Sigmoid colon (tissue), 7 donors: ENCODE measurements around the gene PRDX5. TPM values are rescaled to one million over a fixed set of nuclear protein-coding genes. Genes with fewer than 3 reads are reported as not detected.

ENCODE experiments used
- DNase-seq: peaks from one replicate; pipeline ENCODE4 v3.0.0-alpha.2; 2019
- H3K27ac ChIP-seq, 4 donors: fragments of 200-600 bp; sonication (generic); one replicate each; pipeline ENCODE4 v1.5.1; 2016 to 2019; ENCODE audit warnings: mild to moderate bottlenecking in 1 of 4
- H3K27me3 ChIP-seq, 3 donors: fragments of 200-600 bp; sonication (generic); one replicate each; pipeline ENCODE4 v1.5.1; 2019; ENCODE audit warnings: mild to moderate bottlenecking in 1 of 3
- H3K36me3 ChIP-seq, 4 donors: fragments of 200-600 bp; sonication (generic); one replicate each; pipeline ENCODE4 v1.5.1; 2016 to 2019
- H3K4me1 ChIP-seq, 4 donors: fragments of 200-600 bp; sonication (generic); one replicate each; pipeline ENCODE4 v1.5.1; 2017 to 2019
- H3K4me3 ChIP-seq, 4 donors: fragments of 200-600 bp; sonication (generic); one replicate each; pipeline ENCODE4 v1.5.1; 2017 to 2019; ENCODE audit warnings: mild to moderate bottlenecking in 2 of 4, moderate library complexity in 1 of 4
- H3K9me3 ChIP-seq, 4 donors: fragments of 200-600 bp in 3 of 4; sonication (generic) in 3 of 4; one replicate each; pipeline versions ENCODE4 v1.5.1 to v1.6.1; 2013 to 2019
- CTCF ChIP-seq, 4 experiments: fragments of 450-650 bp in 3 of 4; fragments of 200-600 bp in 1 of 4; IDR thresholded peaks; one replicate each; pipeline ENCODE4 v1.5.1; 2016 to 2019; ENCODE audit warnings: antibody characterized with exemption in 4 of 4, mild to moderate bottlenecking in 3 of 4, moderate library complexity in 2 of 4
- EP300 ChIP-seq, 4 donors: sonication (generic); formaldehyde crosslinking; IDR thresholded peaks; one replicate each; pipeline ENCODE4 v1.6.1; 2017; ENCODE audit warnings: antibody characterized with exemption in 4 of 4
- POLR2A ChIP-seq, 2 donors: fragments of 450-650 bp; IDR thresholded peaks; one replicate each; pipeline ENCODE4 v1.6.1; 2016; ENCODE audit warnings: antibody characterized with exemption in 2 of 2, mild to moderate bottlenecking in 2 of 2, moderate library complexity in 2 of 2
- POLR2AphosphoS5 ChIP-seq, 4 donors: sonication (generic); formaldehyde crosslinking; IDR thresholded peaks; one replicate each; pipeline ENCODE4 v1.6.1; 2017; ENCODE audit warnings: antibody characterized with exemption in 4 of 4
- WGBS, 2 donors: extraction: QIAGEN DNeasy Blood & Tissue Kit; methylation state at CpG; one replicate each; pipeline ENCODE4 v1.1.7; 2013; 5-methylcytosine and 5-hydroxymethylcytosine counted together
- intact Hi-C: fragments of 100-400 bp; cut with DNase I; formaldehyde crosslinking; loops from one replicate; pipeline ENCODE4 v1.15.1; 2023
- polyA plus RNA-seq, 3 donors: library from polyadenylated mRNA; stranded (reverse); fragments of 200-250 nt; gene quantifications; one replicate each; pipeline ENCODE4 v1.2.3, GENCODE V29; 2013
- total RNA-seq, 4 donors: library from RNA; depleted of rRNA; stranded (reverse); fragments of >200 nt; gene quantifications; one replicate each; pipeline ENCODE4 v1.1.0, GENCODE V29; 2016
- donor health status: healthy with polysubstance abuse.
- donor health status: Bipolar disorder and iron deficiency.
- donor health status: healthy.

PRDX5 gene
- total RNA-seq: 100 to 1,000 TPM; 169 to 269 (median 215) TPM
- 1,000 to 10,000 TPM in 1 of 3 donors, 100 to 1,000 TPM in 2; 596 to 1,045 (median 779) TPM for polyA plus RNA-seq

- H3K4me1 ChIP-seq: peaks cover 0 to 24% (median 22%) of the 10 kb centered on the region in 4 donors
- H3K27me3 ChIP-seq: no peaks in the 10 kb centered on the region
- H3K9me3 ChIP-seq: no peaks in the 10 kb centered on the region
- DNase-seq: peak; percentile 99
- H3K27ac ChIP-seq: peak within 1 kb of the TSS; percentile 98 to 99 (median 98)
- H3K4me3 ChIP-seq: peak within 1 kb of the TSS; percentile 83 to 98 (median 86)
- peak; percentile 93 to 97 (median 96) for TF ChIP-seq POLR2AphosphoS5 (IDR thresholded peaks at IDR 0.05)
- TF ChIP-seq POLR2A (IDR thresholded peaks at IDR 0.05): peak; percentile 87 to 94
- TF ChIP-seq CTCF (IDR thresholded peaks at IDR 0.05): peak in 1 of 4 experiments; percentile 11
- TF ChIP-seq EP300 (IDR thresholded peaks at IDR 0.05): no peak
- 1% methylated on average over 61 of the region's 61 CpGs for WGBS, 2 donors
- peaks cover 10 to 49% (median 17%) of the 10 kb centered on the region in 4 donors for H3K36me3 ChIP-seq
- intact Hi-C loops: loop anchor here (1.0 to 2.0 kb wide), 2 partner anchors 25 to 37 kb away; no protein-coding TSS in a partner anchor
These were observed at the start of gene PRDX5 for GRCh38 chr11:64317961-64318765. PRDX5 (plus strand) TSS chr11:64318121; CDS start chr11:64318216, 95 bp downstream.

DNA sequence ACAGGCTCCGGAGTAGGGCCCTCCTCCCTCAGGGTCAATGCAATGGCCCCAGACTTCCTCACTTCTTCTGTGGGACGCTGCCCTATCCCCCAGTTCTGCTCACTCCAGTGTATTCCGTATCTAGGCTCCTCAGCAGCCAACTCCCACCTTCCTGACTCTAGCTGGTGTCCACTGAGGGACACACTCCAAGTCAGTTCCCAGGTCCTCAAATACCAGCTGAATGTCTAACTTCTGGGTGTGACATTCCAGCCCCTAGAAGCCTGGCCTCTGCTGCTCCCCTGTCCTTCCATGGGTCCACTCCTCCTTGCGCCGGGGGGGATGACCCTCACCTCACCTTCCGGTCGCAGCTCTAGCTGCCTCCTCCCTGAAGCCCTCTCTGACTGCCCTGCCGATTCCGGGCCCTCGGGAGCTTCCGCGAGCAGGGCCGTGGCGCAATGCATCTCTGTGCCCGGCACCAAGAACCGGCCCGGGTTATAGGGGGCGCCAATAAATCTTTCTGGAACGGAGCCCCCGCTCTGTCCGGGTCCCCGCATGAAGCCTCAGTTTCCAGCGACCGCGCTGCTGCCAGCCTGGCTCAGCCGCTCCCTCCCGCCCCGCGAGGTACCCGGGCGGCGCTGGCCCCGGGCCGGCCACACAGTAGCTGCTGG is 48.9 kb upstream of the PRDX5 start:
- Histone ChIP-seq H3K36me3 (peaks cover 0 to 24% (median 12%) of the 10 kb centered on the region in 4 donors), H3K4me1 (peaks cover 0 to 37% (median 31%) of the 10 kb centered on the region in 4 donors), H3K4me3 (peak overlapping the region; percentile 53 to 94 (median 78)), H3K27me3 (no peaks in the 10 kb centered on the region), H3K27ac (peak overlapping the region; percentile 87 to 99 (median 96)), H3K9me3 (no peaks in the 10 kb centered on the region)
- WGBS, 2 donors: 1 to 3% methylated on average over 34 of the region's 34 CpGs
- TF ChIP-seq POLR2AphosphoS5 (IDR thresholded peaks at IDR 0.05): peak in 2 of 4 donors; percentile 0 to 35
- no peak for TF ChIP-seq POLR2A (IDR thresholded peaks at IDR 0.05)
- TF ChIP-seq EP300 (IDR thresholded peaks at IDR 0.05): no peak
- intact Hi-C loops: loop anchor here (1.0 kb wide), 1 partner anchor 17 kb away; no protein-coding TSS in a partner anchor
- DNase-seq: peak; percentile 92

- Histone ChIP-seq H3K9me3 (no peaks in the 10 kb centered on the region), H3K4me1 (peaks cover 0 to 37% (median 31%) of the 10 kb centered on the region in 4 donors), H3K27me3 (no peaks in the 10 kb centered on the region), H3K36me3 (peaks cover 0 to 20% (median 12%) of the 10 kb centered on the region in 4 donors), H3K4me3 (peak overlapping the region; percentile 53 to 94 (median 78)), H3K27ac (peak overlapping the region; percentile 87 to 99 (median 96))
- peak; percentile 99 for DNase-seq
- intact Hi-C loops: loop anchor here (1.0 kb wide), 2 partner anchors 15 to 17 kb away; partner anchors contain the start of gene BAD
- TF ChIP-seq CTCF (IDR thresholded peaks at IDR 0.05) (no peak), POLR2A (IDR thresholded peaks at IDR 0.05) (peak in 1 of 2 donors; percentile 22), EP300 (IDR thresholded peaks at IDR 0.05) (peak in 1 of 4 donors; percentile 62), POLR2AphosphoS5 (IDR thresholded peaks at IDR 0.05) (peak; percentile 62 to 87 (median 82))
- 0 to 1% methylated on average over 58 of the region's 58 CpGs for WGBS, 2 donors
These were observed 48.2 kb upstream of the PRDX5 start for GRCh38 chr11:64269540-64270220.

DNA sequence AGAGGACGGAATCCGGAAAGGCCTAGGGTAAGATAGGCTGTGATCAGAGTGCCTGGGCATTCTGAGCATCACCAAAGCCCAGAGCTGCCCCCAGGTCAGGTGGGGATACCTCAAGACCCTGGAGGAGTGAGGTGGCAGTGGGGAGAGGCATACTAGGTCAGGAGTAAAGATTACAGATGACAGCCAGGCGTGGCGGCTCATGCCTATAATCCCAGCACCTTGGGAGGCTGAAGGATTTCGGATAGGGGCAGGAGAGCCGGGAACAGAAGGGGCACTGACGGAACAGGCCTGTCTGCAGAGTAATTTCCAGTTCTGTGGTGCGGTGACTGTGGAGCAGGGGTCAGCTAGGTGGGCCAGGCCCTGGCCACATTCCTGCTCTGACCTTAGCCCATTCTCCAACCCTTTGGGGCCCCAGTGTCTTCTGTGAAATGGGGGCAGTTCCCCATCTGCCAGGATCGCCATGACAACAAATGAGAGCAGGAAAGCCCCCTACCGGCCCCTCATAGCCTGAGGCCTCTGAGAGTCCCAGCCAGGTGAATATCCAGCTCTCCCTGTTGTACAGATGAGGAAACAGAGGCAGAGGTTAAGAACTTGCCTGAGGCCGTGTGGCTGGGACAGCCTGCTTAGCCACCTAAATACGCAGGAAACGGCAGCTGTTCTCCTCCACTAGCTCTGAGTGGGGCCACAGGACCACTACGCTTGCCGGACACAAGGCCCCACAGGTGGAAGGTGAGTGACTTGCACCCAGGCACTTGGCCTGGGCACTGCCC is 42.7 kb upstream of the PRDX5 start:
- no peak for DNase-seq
- H3K9me3 ChIP-seq: no peaks in the 10 kb centered on the region
- H3K27me3 ChIP-seq: no peaks in the 10 kb centered on the region
- WGBS, 2 donors: 92 to 93% methylated on average over 15 of the region's 15 CpGs
- no peak for TF ChIP-seq POLR2A (IDR thresholded peaks at IDR 0.05)
- no peak for TF ChIP-seq CTCF (IDR thresholded peaks at IDR 0.05)
- TF ChIP-seq EP300 (IDR thresholded peaks at IDR 0.05): no peak
- TF ChIP-seq POLR2AphosphoS5 (IDR thresholded peaks at IDR 0.05): no peak
- intact Hi-C loops: no loop called here
- peaks cover 0 to 12% (median 10%) of the 10 kb centered on the region in 4 donors for H3K4me1 ChIP-seq
- H3K36me3 ChIP-seq: peaks cover 0 to 43% (median 10%) of the 10 kb centered on the region in 4 donors
- H3K4me3 ChIP-seq: no peak overlapping the region
- no peak overlapping the region for H3K27ac ChIP-seq
